ENCODE measurements around the gene SLC6A11. TPM values are rescaled to one million over a fixed set of nuclear protein-coding genes. Genes with fewer than 3 reads are reported as not detected.

Gene SLC6A11
- total RNA-seq, 1 donor from 2014 or later: not detected

DNA sequence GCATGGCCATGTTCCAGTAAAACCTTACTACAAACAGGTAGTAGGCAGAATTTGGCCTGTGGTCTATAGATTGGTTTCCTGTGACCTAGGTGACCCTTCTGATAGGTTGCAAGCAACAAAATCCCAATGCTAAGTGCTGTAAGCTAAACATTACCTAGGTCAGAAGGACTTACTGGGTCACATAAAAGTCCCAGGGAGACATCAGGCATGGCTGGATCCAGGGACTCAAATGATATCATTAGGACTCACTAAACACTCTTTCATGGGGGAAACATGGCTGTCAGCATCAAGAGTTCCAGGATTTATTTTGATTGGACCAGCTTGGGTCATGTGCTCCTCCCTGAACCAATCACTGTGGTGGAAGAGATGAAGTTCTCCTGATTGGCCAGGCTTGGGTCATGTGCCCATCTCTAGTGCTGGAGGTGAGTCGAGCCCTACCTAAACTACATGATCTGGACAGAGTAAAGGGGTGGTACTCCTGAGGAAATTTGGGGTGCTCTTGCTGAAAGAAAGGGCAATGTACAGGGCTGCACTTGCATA is 159.7 kb downstream of the SLC6A11 start:
- intact Hi-C loops (cut with micrococcal nuclease): no loop called here

DNA sequence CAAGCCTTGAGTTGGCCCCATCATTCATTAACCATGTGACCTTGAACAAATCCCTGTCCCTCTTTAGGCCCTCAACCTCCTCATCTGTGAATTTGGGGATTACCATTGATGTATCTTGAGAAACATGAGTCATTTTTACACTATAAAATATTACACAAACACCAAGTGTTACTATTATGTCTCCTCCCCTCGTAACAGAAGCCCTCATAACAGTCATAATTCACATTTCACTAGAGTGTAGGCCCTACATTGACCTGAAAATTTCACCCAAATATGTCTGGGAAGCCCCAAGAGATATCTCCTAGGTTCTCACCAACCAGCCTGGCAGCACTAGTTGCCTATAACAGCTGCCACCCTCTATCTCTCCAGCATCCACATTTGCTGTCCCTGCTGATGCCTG is 160.7 kb downstream of the SLC6A11 start:
- intact Hi-C loops (cut with micrococcal nuclease): no loop called here

DNA sequence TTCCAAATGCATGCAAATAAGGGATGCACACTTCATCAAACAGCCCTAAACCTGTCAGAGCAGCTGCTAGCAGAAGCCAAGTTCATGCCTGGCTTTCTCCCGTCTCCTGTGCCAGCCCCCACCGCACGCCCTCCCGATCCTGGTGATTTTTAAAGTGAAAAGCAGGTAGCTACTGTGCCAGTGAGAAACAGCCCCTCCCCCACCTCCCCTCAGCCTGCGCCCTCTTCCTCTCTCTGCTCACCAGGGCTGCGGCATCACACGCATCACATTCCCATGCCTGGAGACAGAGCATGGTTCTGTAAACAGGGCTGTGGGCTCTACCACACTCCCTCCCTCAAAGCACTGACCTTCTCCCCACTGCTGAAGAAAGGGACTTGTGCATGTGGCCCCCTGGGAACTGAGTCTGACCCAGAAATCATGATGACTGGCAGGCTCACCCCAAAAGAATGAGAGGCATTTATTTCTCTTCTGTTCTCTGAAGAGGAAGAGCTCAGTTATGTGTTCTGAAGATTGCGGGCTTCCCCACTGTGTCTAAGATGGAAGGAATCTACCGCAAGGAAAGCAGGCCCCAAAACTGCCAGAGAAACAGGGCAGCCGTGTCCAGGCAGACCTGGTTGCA is 162.0 kb downstream of the SLC6A11 start:
- intact Hi-C loops (cut with micrococcal nuclease): no loop called here

DNA sequence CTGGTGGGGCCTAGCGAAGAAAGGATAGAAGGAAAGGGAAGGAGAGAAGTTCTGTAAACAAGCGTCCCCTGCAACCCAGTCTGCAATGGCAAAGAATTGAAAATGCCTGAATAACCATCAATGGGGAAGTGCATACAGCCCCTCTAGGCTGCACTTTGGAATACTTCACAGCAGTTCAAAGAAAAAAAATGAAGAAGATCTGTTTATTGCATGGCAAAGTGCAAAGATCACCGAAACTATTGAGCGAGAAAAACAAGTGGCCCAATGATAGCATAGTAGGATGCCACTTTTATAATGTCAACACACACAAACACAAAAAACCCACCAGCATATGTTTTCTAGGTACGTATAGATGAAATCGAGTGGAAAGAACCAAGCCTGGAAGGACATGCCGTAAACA is 162.9 kb downstream of the SLC6A11 start:
- intact Hi-C loops (cut with micrococcal nuclease): no loop called here

DNA sequence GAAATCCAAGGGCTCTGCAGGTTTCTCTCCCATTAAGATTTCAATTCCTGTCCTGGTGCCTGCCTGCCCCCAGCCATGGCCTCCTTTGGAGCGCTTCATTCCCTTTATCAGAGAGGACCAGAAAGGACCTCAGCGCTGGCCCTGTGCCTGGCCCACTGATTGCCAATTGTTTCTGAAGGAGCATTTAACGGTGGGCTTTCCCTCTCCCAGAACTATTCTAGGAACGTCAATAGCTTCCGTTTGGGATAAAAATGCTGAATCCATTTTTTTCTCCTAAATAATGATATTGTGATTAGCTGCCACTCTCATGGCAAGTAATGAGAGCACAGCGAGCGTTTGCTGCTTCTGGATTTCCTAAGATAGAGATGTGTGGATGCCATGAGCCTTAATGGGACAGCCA is 164.3 kb downstream of the SLC6A11 start:
- intact Hi-C loops (cut with micrococcal nuclease): no loop called here

DNA sequence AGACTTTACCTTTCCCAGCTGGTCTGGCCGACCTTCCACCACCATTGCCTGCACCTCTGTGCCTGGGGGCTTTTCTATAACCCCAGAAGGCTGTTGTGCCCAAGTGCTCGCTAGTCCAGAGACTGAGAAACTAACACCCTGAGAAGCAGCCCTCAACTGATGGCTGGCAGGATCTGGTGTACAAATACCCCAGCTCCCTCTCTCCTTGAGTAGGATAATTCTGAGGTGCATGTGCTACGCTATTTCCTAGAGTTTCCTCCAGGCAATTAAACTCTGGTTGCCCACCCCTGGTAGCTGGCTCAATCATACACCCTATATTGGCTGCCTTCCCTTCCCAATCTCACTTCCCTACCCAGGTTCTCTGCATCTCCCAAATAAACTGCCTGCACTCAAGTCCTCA is 165.0 kb downstream of the SLC6A11 start:
- intact Hi-C loops (cut with micrococcal nuclease): no loop called here

DNA sequence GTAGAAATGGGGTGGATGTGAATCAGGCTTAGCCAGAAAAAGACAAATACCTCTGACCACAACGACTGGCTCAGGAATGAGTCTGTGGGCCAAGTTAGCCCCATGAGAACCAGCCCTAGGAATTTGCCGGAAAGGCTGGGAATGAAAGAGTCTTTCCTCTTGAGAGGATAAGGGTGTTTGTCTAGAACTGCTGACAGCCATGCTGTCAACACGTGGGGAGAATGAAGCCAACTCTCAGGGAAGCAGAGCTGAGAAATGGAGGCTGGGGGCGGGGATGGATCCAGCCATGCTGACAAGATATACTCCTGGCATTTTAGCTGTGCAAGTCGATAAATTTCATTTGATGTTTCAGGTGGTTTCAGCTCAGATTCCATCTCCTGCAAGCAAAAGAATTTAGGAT is 165.9 kb downstream of the SLC6A11 start:
- intact Hi-C loops (cut with micrococcal nuclease): no loop called here

DNA sequence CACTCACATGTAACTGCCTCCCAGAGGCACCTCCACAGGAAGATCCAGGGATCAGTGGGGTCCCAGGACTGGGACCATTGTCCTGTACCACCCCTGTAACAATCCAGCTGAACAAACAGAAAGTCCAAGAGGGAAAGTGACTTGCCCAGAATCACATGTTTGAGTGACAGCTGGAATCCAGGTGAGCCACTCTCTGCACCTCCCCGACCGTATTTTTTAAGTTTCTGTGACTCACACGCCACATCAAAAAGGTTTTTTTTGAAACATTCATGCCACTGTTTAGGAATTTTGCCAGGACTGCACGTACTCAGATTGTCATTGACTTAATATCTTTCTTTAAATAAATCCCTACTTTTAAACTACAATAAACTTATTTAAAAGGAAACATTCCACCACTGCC is 166.8 kb downstream of the SLC6A11 start:
- intact Hi-C loops (cut with micrococcal nuclease): no loop called here

DNA sequence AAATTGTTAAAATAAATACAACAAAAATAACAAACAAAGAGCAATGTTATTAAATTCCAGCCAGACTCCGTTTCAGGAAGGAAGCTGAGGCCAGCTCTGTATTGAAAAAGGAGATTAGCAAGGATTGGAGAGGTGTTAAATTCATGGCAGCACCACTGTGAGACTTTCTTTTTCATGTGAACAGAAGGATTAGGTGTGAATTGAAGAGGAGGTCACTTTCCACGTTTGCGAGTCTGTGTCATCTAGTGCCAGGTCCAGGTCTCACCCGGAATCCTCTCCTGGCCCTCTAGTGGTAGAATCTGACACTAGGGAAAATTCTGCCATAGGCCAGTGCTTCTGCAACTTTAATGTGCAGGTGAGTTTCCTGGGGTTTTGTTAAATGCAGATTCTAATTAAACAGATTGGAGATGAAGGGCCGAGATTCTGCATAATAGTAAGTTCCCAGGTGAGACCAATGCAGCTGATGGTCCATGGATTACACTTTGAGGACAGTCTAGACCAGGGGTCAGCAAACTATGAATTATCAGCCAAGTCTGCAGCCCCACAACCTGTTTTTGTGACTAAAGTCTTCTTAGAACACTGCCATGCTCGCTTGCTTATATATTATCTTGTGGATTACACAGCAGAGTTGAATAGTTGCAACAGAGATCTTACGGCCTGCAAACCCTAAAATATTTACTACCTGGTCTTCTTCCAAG is 167.3 kb downstream of the SLC6A11 start:
- intact Hi-C loops (cut with micrococcal nuclease): no loop called here

DNA sequence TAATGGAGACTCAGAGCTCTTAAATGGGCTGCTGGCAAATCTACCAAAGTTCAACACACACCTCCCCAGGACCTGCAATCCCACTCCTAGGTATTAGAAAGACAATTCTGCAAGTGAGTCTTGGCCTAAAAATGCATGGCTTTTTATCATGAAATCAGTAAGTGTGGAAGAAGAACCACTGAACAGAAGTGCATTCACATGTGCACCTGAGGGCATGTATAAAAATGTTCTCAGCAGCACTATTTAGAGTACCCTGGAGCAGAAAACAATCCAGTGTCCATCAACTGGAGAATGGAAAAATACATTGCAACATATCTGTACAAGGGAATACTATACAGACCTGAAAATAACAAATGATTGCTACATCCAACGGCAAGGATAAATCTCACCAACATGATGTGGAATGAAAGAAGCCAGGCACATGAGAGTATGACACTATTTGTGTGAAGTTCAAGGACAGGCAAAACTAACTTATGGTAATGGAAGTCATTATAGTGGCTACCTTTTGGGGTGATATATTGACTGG is 168.4 kb downstream of the SLC6A11 start:
- intact Hi-C loops (cut with micrococcal nuclease): no loop called here

DNA sequence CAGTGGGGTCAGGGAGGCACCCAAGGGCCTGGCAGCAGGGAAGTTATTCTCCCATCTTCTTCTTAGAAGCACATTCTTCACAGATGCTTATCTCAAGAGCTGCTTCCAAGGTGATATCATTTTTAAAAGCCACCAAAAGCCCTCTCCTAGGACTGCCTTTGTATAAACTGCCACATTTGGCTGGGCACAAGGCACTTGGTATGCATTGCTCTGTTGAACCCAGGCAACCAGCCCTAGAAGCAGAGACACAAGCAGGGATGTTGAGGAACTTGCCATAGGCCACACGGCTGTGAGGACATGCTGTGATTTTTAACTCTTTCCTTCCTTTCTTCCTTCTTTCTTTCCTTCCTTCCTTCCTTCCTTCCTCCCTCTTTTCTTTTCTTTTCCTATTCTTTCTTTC is 169.2 kb downstream of the SLC6A11 start:
- intact Hi-C loops (cut with micrococcal nuclease): no loop called here

DNA sequence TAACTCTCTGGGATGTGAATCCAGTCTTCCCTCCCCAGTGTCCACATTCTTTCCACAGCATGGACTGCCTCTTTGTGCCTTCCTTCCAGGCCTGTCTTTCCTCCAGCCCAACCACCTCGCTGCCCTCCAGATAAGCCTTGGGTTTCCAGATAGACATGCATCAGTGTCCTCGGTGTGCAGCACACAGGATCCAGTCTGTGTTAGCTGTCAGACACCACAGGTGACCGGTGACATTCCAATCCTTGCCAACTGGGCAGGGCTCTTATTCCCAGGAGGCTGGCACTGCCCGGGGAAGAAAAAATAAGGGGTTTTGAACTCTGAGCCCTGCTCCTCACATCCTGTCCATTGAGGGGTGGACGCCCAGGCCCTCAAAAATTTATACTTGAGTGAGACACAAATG is 170.6 kb downstream of the SLC6A11 start:
- intact Hi-C loops (cut with micrococcal nuclease): no loop called here

DNA sequence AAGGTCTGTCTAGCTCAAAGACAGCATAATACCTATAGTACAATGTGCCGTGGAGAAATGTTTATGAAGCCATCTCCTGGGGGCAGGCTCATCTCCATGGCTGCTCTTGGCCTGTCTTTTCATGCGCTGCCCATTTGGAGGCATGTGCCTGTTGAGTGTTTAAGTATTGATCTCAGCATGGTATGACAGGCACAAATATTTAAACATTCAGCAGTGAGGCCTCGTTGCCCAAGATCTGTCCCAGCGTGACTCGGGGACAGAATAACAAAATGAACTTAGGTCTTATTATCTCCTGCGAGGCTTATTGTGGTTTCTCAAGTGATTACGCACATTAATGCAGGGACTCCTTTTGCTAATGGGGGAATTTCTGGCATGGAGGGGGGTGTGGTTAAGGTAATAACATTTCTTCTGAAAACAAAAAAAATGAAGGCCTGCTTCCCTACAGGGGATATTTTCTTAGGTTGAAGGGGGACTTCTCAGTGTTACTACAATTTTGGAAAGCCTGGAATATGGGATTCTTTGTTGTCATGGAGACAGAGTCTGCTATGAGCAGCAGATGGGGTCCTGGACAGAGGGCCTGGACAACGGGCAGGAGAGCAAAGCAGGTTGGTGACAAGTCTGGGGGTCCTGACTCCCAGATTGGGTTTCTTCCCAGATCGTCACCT is 172.1 kb downstream of the SLC6A11 start:
- intact Hi-C loops (cut with micrococcal nuclease): no loop called here

DNA sequence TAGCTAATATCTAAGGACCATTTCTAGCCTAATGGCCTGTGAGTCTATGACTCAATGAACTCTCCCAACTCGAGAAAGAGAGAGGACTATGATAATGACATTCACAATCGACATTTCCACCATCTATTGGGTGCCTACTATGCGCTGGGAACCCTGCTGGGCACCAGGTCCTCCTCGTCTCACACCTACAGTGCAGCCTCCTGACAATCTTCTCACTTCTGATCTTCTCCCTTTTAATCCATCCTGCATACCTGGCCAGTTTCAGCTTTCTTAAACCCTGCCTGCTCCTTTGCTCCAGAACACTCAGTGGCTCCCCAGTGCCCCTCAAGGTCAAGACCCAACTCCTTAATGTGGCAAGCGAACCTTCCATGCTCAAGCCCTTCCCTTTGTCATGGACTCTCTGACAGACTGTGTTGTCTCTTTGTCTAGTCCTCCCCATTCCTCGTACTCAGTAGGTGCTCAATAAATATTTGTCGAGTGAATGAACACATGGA is 173.0 kb downstream of the SLC6A11 start:
- intact Hi-C loops (cut with micrococcal nuclease): no loop called here

Other genes starting within 250 kb of the SLC6A11 start
- gene SLC6A1, start 176.5 kb downstream of the SLC6A11 start, total RNA-seq: not detected in 2 replicates